Nephron (organoid): ENCODE measurements around the gene MYO1B.

ENCODE experiments used
- H3K27ac Mint-ChIP-seq, 3 experiments: 2 replicates each; pipeline ENCODE4 v1.8.0; 2020; ENCODE audit warnings: mixed read lengths in 3 of 3, mild to moderate bottlenecking in 2 of 3, moderate library complexity in 1 of 3
- H3K27me3 Mint-ChIP-seq: 2 replicates; pipeline ENCODE4 v1.8.0; 2021; ENCODE audit warnings: low read depth, mild to moderate bottlenecking, moderate library complexity, mixed read lengths
- H3K36me3 Mint-ChIP-seq: 2 replicates; pipeline ENCODE4 v1.8.0; 2020; ENCODE audit warnings: low read depth, mixed read lengths
- H3K4me1 Mint-ChIP-seq: 2 replicates; pipeline ENCODE4 v1.8.0; 2020; ENCODE audit warnings: mixed read lengths
- H3K4me3 Mint-ChIP-seq, 3 experiments: 2 replicates each; pipeline ENCODE4 v1.8.0; 2020; ENCODE audit warnings: mild to moderate bottlenecking in 3 of 3, mixed read lengths in 3 of 3, moderate library complexity in 2 of 3
- H3K9me3 Mint-ChIP-seq: 2 replicates; pipeline ENCODE4 v1.8.0; 2020; ENCODE audit warnings: mixed read lengths
- CTCF ChIP-seq, 3 experiments: fragments of 200-600 bp; sonication (generic); IDR thresholded peaks; one replicate each; pipeline ENCODE4 v1.5.0; 2021; ENCODE audit warnings: antibody characterized with exemption in 3 of 3; ENCODE audit not compliant: unreplicated experiment in 3 of 3

Gene MYO1B

GRCh38 chr2:191459158-191459557 lies 214.0 kb downstream of the MYO1B start:
- peaks cover 29% of the 10 kb centered on the region for H3K9me3 Mint-ChIP-seq
- H3K27ac Mint-ChIP-seq: no peak overlapping the region
- no peaks in the 10 kb centered on the region for H3K27me3 Mint-ChIP-seq
- TF ChIP-seq CTCF (IDR thresholded peaks at IDR 0.05; ENCODE audit: unreplicated experiment in 3 of 3): no peak
- H3K36me3 Mint-ChIP-seq: peaks cover under 1% of the 10 kb centered on the region
- no peaks in the 10 kb centered on the region for H3K4me1 Mint-ChIP-seq
- no peak overlapping the region for H3K4me3 Mint-ChIP-seq

GRCh38 chr2:191462370-191462769 lies 217.2 kb downstream of the MYO1B start:
- H3K9me3 Mint-ChIP-seq: peaks cover 24% of the 10 kb centered on the region
- H3K4me1 Mint-ChIP-seq: no peaks in the 10 kb centered on the region
- no peaks in the 10 kb centered on the region for H3K27me3 Mint-ChIP-seq
- no peak overlapping the region for H3K4me3 Mint-ChIP-seq
- TF ChIP-seq CTCF (IDR thresholded peaks at IDR 0.05; ENCODE audit: unreplicated experiment in 3 of 3): no peak
- H3K36me3 Mint-ChIP-seq: no peaks in the 10 kb centered on the region
- peak overlapping the region; percentile 15 to 84 (median 54) for H3K27ac Mint-ChIP-seq

- H3K4me1 Mint-ChIP-seq: no peaks in the 10 kb centered on the region
- peaks cover 17% of the 10 kb centered on the region for H3K9me3 Mint-ChIP-seq
- TF ChIP-seq CTCF (IDR thresholded peaks at IDR 0.05; ENCODE audit: unreplicated experiment in 3 of 3): no peak
- H3K27ac Mint-ChIP-seq: peak overlapping the region in 1 of 3 experiments; percentile 84
- no peak overlapping the region for H3K4me3 Mint-ChIP-seq
- no peaks in the 10 kb centered on the region for H3K27me3 Mint-ChIP-seq
- no peaks in the 10 kb centered on the region for H3K36me3 Mint-ChIP-seq
These were observed 218.6 kb downstream of the MYO1B start for GRCh38 chr2:191463790-191464189.

GRCh38 chr2:191465766-191466420 lies 220.7 kb downstream of the MYO1B start:
- Mint-ChIP-seq H3K27me3 (no peaks in the 10 kb centered on the region), H3K27ac (peak overlapping the region; percentile 76 to 80 (median 77)), H3K4me1 (no peaks in the 10 kb centered on the region), H3K4me3 (no peak overlapping the region), H3K9me3 (peaks cover 3% of the 10 kb centered on the region), H3K36me3 (no peaks in the 10 kb centered on the region)
- TF ChIP-seq CTCF (IDR thresholded peaks at IDR 0.05; ENCODE audit: unreplicated experiment in 3 of 3): no peak

- H3K9me3 Mint-ChIP-seq: no peaks in the 10 kb centered on the region
- no peaks in the 10 kb centered on the region for H3K36me3 Mint-ChIP-seq
- no peak overlapping the region for H3K27ac Mint-ChIP-seq
- H3K4me1 Mint-ChIP-seq: no peaks in the 10 kb centered on the region
- H3K27me3 Mint-ChIP-seq: no peaks in the 10 kb centered on the region
- TF ChIP-seq CTCF (IDR thresholded peaks at IDR 0.05; ENCODE audit: unreplicated experiment in 3 of 3): no peak
- no peak overlapping the region for H3K4me3 Mint-ChIP-seq
These were observed 221.9 kb downstream of the MYO1B start for GRCh38 chr2:191467113-191467512.

GRCh38 chr2:191470306-191470705 lies 225.1 kb downstream of the MYO1B start:
- no peaks in the 10 kb centered on the region for H3K36me3 Mint-ChIP-seq
- H3K27ac Mint-ChIP-seq: no peak overlapping the region
- H3K27me3 Mint-ChIP-seq: no peaks in the 10 kb centered on the region
- TF ChIP-seq CTCF (IDR thresholded peaks at IDR 0.05; ENCODE audit: unreplicated experiment in 3 of 3): no peak
- no peaks in the 10 kb centered on the region for H3K4me1 Mint-ChIP-seq
- H3K4me3 Mint-ChIP-seq: no peak overlapping the region
- H3K9me3 Mint-ChIP-seq: no peaks in the 10 kb centered on the region
